NCI-H526 treated with DMSO at 0.1 percent for 48 hours (cell line): ENCODE measurements around the gene MAML1.
A peak's percentile ranks its signal among the peaks of the same experiment; 100 is the strongest.
"Not testable (repeated sequence)": the region's sequence is repeated elsewhere in the genome, so short reads cannot be mapped to it uniquely, and the experiment has no call there.

Experiments used
- DNase-seq: peaks from one replicate; lab custom pipeline; 2025; lab: John Stamatoyannopoulos, UW

Gene MAML1

GRCh38 chr5:179732412-179732917 lies at the start of gene MAML1:
Gene MAML1, plus strand, starts transcription at chr5:179732822. Its CDS starts 291 bp downstream, at chr5:179733113.
- peak; percentile 96 for DNase-seq

- DNase-seq, result not testable (repeated sequence)
Observed at GRCh38 chr5:179689212-179689611, 43.4 kb upstream of the MAML1 start.

- DNase-seq, result no peak
Observed at GRCh38 chr5:179694561-179694960, 38.1 kb upstream of the MAML1 start.

- DNase-seq, result no peak
Observed at GRCh38 chr5:179696603-179697002, 36.0 kb upstream of the MAML1 start.

- DNase-seq, result no peak
Observed at GRCh38 chr5:179697108-179697507, 35.5 kb upstream of the MAML1 start.

- not testable (repeated sequence) for DNase-seq
Observed at GRCh38 chr5:179697543-179697942, 35.1 kb upstream of the MAML1 start.

GRCh38 chr5:179697993-179698934 lies 34.4 kb upstream of the MAML1 start:
- peak; percentile 93 for DNase-seq

GRCh38 chr5:179698935-179699615 lies 33.5 kb upstream of the MAML1 start, which contains the start of gene CANX:
Gene CANX, plus strand, starts transcription at chr5:179698967. Its CDS starts 6,715 bp downstream, at chr5:179705682.
- no peak for DNase-seq

GRCh38 chr5:179699616-179700237 lies 32.9 kb upstream of the MAML1 start:
- no peak for DNase-seq

GRCh38 chr5:179700401-179700918 lies 32.2 kb upstream of the MAML1 start:
- DNase-seq, result no peak

GRCh38 chr5:179716286-179716685 lies 16.3 kb upstream of the MAML1 start:
- DNase-seq, result no peak

GRCh38 chr5:179720222-179720621 lies 12.4 kb upstream of the MAML1 start:
- DNase-seq, result no peak

- DNase-seq, result no peak
Observed at GRCh38 chr5:179724163-179724562, 8.5 kb upstream of the MAML1 start.

- no peak for DNase-seq
Observed at GRCh38 chr5:179727106-179727505, 5.5 kb upstream of the MAML1 start.

- DNase-seq, result no peak
Observed at GRCh38 chr5:179729303-179729702, 3.3 kb upstream of the MAML1 start.

GRCh38 chr5:179729727-179730126 lies 2.9 kb upstream of the MAML1 start:
- DNase-seq, result no peak

- DNase-seq, result no peak
Observed at GRCh38 chr5:179730356-179730755, 2.3 kb upstream of the MAML1 start.

GRCh38 chr5:179730852-179731251 lies 1.8 kb upstream of the MAML1 start:
- no peak for DNase-seq

GRCh38 chr5:179731791-179732411 lies 721 bp upstream of the MAML1 start:
- no peak for DNase-seq

- DNase-seq, result no peak
Observed at GRCh38 chr5:179732918-179733771, 523 bp downstream of the MAML1 start.

GRCh38 chr5:179733772-179734126 lies 1.1 kb downstream of the MAML1 start:
- DNase-seq, result no peak
